ENCODE measurements around the gene HCRTR1. TPM values are rescaled to one million over a fixed set of nuclear protein-coding genes. Genes with fewer than 3 reads are reported as not detected.

The HCRTR1 gene
- total RNA-seq, 2 experiments from 2014 or later, result not detected

DNA sequence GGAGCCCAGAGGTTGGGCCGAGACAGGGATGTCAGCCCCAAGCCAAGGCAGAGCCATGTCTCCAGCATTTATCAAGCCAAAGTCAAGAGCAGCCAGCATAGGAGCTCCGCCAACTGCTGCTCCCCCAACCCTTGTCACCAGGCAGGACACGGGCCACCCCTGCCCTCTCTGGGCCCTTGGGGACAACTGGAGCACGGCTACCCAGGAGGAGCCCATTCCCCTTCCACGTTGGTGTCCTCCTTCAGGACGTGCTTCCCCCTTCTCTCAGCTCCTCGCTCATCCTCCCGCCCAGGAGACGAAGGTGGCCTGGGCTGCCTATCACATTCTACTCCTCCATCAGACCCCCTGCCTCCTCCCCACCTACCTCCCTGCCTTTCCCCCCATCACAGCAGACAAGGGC lies 47.0 kb downstream of the HCRTR1 start:
- Mint-ChIP-seq H3K4me1 (peaks cover 2% of the 10 kb centered on the region), H3K9me3 (ENCODE audit: low read depth) (no peaks in the 10 kb centered on the region), H3K27me3 (peaks cover 3% of the 10 kb centered on the region), H3K4me3 (no peak overlapping the region), H3K36me3 (ENCODE audit: low read depth) (no peaks in the 10 kb centered on the region), H3K27ac (no peak overlapping the region)
- ChIA-PET POLR2A (no interaction called here), CTCF (interaction anchor here (0.7 to 3.3 kb wide), 8 partner anchors 20 to 397 kb away, joined by 3 to 27 read pairs (median 4); partner anchors contain the start of gene PEF1)
- intact Hi-C loops (cut with DNase I, micrococcal nuclease), result loop anchor here (1.0 to 10.0 kb wide), 5 partner anchors 41 to 300 kb away; no protein-coding TSS in a partner anchor
- ATAC-seq (no peak), DNase-seq (no peak)

DNA sequence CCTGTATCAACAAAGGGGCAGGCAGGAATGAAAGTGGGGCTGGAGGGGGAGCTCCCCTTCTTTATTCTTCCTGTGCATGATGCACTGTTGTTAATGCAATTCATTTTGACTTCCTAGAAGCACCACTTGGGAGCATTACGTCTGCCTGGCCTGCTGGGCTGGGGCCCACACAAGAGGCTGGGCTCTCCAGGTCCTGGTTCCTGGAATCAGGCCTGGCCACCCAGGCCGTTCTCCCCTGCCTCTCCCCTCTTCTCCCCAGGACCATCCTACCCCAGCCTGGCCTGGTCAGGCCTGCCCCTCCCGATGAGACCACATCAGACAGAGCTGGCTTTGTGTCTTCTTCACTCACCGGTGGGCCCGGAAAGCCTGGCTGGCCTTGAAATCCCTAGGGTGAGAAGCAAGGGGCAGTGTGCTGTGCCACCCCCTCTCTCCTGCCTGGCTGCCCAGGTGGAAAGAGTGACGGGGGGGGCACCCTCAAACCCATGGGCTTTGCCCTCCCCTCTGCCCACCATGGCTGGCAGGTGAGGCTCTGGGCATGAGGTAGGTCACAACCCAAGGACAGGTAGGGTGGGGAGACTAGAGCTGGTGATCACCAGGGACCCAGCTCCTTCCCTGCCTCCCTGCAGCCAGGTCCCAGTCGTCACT lies 47.9 kb downstream of the HCRTR1 start:
- intact Hi-C loops (cut with DNase I, micrococcal nuclease), result loop anchor here in 1 of 2 experiments (10.0 kb wide), 1 partner anchor 299 kb away; no protein-coding TSS in a partner anchor
- POLR2A ChIA-PET, result no interaction called here
- DNase-seq (no peak), ATAC-seq (no peak)
- Mint-ChIP-seq H3K27me3 (peaks cover 8% of the 10 kb centered on the region), H3K4me3 (no peak overlapping the region), H3K27ac (no peak overlapping the region), H3K4me1 (peaks cover 8% of the 10 kb centered on the region), H3K9me3 (ENCODE audit: low read depth) (no peaks in the 10 kb centered on the region), H3K36me3 (ENCODE audit: low read depth) (no peaks in the 10 kb centered on the region)
- CTCF ChIA-PET, result interaction anchor here (0.6 to 3.3 kb wide), 5 partner anchors 46 to 484 kb away, joined by 3 to 27 read pairs (median 3); no protein-coding TSS in a partner anchor

GRCh38 chr1:31666263-31666963 lies 48.9 kb downstream of the HCRTR1 start:
- POLR2A ChIA-PET, result no interaction called here
- ATAC-seq (no peak), DNase-seq (no peak)
- peaks cover 8% of the 10 kb centered on the region for H3K4me1 Mint-ChIP-seq
- no peak overlapping the region for H3K4me3 Mint-ChIP-seq
- peaks cover 11% of the 10 kb centered on the region for H3K27me3 Mint-ChIP-seq
- intact Hi-C loops (cut with DNase I, micrococcal nuclease), result loop anchor here in 1 of 2 experiments (10.0 kb wide), 1 partner anchor 298 kb away; no protein-coding TSS in a partner anchor
- no peaks in the 10 kb centered on the region for H3K36me3 Mint-ChIP-seq (ENCODE audit: low read depth)
- CTCF ChIA-PET, result interaction anchor here (0.6 to 1.2 kb wide), 5 partner anchors 10 to 483 kb away, joined by 3 read pairs; no protein-coding TSS in a partner anchor
- H3K27ac Mint-ChIP-seq, result no peak overlapping the region
- H3K9me3 Mint-ChIP-seq (ENCODE audit: low read depth), result no peaks in the 10 kb centered on the region

GRCh38 chr1:31667065-31667785 lies 49.7 kb downstream of the HCRTR1 start:
- no peak for DNase-seq
- intact Hi-C loops (cut with DNase I, micrococcal nuclease), result loop anchor here in 1 of 2 experiments (10.0 kb wide), 1 partner anchor 298 kb away; no protein-coding TSS in a partner anchor
- CTCF ChIA-PET, result interaction anchor here (0.7 to 1.2 kb wide), 3 partner anchors 11 to 40 kb away, joined by 3 read pairs; no protein-coding TSS in a partner anchor

DNA sequence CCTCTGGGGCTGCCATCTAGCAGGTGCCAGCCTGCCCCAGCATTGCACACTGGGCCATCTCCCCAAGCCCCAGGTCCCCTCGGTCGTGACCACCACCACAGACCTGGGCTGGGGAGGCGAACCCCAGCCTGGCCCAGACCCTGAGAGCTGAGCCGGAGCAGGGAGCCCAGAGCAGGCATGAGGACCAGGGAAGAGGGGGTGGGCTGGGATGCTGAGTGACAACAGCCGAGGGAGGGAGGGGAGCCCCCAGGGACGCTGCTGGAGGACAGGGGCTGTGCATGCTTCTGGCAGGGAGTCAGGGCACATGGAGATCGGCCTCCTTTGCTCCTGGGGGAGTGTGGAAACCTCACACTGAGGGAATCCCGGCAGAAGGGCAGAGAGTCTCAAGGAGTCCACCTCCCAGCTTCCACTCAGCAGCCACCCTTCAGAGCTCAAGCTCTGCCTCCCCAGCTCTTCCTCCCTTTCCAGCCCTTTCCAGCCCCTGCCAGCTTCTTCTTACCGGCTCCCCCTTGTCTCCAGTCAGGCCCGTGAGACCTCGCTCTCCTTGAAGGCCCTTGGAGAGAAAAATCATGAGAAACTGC lies 50.9 kb downstream of the HCRTR1 start:
- Mint-ChIP-seq H3K4me1 (peaks cover 8% of the 10 kb centered on the region), H3K36me3 (ENCODE audit: low read depth) (no peaks in the 10 kb centered on the region), H3K9me3 (ENCODE audit: low read depth) (no peaks in the 10 kb centered on the region), H3K27me3 (peaks cover 11% of the 10 kb centered on the region), H3K4me3 (no peak overlapping the region), H3K27ac (no peak overlapping the region)
- ChIA-PET POLR2A (no interaction called here), CTCF (no interaction called here)
- DNase-seq, result no peak
- no peak for ATAC-seq
- intact Hi-C loops (cut with DNase I, micrococcal nuclease), result loop anchor here in 1 of 2 experiments (10.0 kb wide), 1 partner anchor 296 kb away; no protein-coding TSS in a partner anchor

More at GRCh38 chr1:31667065-31667785, 49.7 kb downstream of the HCRTR1 start:
- no peak overlapping the region for H3K4me3 Mint-ChIP-seq
- peaks cover 11% of the 10 kb centered on the region for H3K27me3 Mint-ChIP-seq
- no peaks in the 10 kb centered on the region for H3K9me3 Mint-ChIP-seq (ENCODE audit: low read depth)
- no peak for ATAC-seq
- H3K36me3 Mint-ChIP-seq (ENCODE audit: low read depth), result no peaks in the 10 kb centered on the region
- POLR2A ChIA-PET, result no interaction called here
- no peak overlapping the region for H3K27ac Mint-ChIP-seq
- peaks cover 8% of the 10 kb centered on the region for H3K4me1 Mint-ChIP-seq

- H3K27ac Mint-ChIP-seq, result no peak overlapping the region
- POLR2A ChIA-PET, result no interaction called here
- CTCF ChIA-PET, result interaction anchor here (0.8 to 1.2 kb wide), 4 partner anchors 25 to 119 kb away, joined by 3 to 5 read pairs (median 3); no protein-coding TSS in a partner anchor
- no peak for ATAC-seq
- H3K4me1 Mint-ChIP-seq, result peaks cover 8% of the 10 kb centered on the region
- no peak overlapping the region for H3K4me3 Mint-ChIP-seq
- no peak for DNase-seq
- peaks cover 11% of the 10 kb centered on the region for H3K27me3 Mint-ChIP-seq
- H3K36me3 Mint-ChIP-seq (ENCODE audit: low read depth), result no peaks in the 10 kb centered on the region
- H3K9me3 Mint-ChIP-seq (ENCODE audit: low read depth), result no peaks in the 10 kb centered on the region
- intact Hi-C loops (cut with DNase I, micrococcal nuclease), result loop anchor here in 1 of 2 experiments (10.0 kb wide), 1 partner anchor 295 kb away; no protein-coding TSS in a partner anchor
Observed at GRCh38 chr1:31669433-31669785, 51.9 kb downstream of the HCRTR1 start.

DNA sequence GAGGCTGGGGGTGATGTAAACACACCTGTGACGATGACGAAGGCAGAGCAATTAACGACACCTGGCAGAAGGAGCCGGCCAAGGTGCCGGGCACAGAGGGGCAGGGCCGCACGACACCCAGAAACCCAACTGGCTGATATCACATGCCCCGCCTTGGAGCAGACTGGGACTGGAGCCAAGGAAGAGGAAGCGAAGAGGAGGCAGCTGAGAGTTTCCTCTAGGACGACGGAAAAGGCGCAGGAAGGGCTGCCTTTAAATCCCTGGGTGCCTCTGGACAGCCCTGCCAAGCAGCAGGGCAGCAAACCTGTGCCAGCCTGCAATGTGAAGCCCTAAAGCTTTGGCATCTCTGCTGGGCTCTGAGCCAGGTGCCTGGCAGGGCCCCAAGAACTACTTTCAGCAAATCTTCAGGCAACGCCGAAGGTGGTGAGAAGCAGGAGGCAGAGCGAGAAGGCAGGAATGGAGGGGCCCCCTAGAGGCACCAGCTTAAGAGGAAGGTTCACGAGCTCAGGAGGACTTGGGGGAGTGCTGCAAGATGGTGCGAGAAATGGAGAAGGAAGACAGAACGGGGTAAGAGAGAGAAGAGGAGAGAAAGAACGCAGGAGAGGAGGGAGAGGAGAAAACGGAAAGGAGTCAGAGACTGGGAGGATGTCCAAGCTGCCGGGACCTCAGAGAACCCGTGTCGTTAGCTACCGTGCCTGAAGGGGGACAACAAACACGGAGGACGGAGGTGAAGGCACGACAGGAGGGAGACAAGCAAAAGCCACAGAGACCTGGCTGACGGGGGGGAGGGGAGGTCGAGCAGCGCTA lies 52.5 kb downstream of the HCRTR1 start:
- Mint-ChIP-seq H3K36me3 (ENCODE audit: low read depth) (no peaks in the 10 kb centered on the region), H3K27me3 (peaks cover 11% of the 10 kb centered on the region), H3K4me1 (peaks cover 8% of the 10 kb centered on the region), H3K27ac (no peak overlapping the region), H3K9me3 (ENCODE audit: low read depth) (no peaks in the 10 kb centered on the region), H3K4me3 (peak overlapping the region; percentile 3)
- peak; percentile 58 for ATAC-seq
- DNase-seq, result peak; percentile 39
- intact Hi-C loops (cut with DNase I, micrococcal nuclease), result loop anchor here in 1 of 2 experiments (10.0 kb wide), 1 partner anchor 295 kb away; no protein-coding TSS in a partner anchor
- POLR2A ChIA-PET, result no interaction called here
- CTCF ChIA-PET, result interaction anchor here (0.5 to 1.2 kb wide), 14 partner anchors 8 to 543 kb away, joined by 3 to 5 read pairs (median 3); no protein-coding TSS in a partner anchor

GRCh38 chr1:31670593-31670964 lies 53.1 kb downstream of the HCRTR1 start:
- Mint-ChIP-seq H3K36me3 (ENCODE audit: low read depth) (no peaks in the 10 kb centered on the region), H3K4me3 (no peak overlapping the region), H3K27me3 (peaks cover 11% of the 10 kb centered on the region), H3K27ac (no peak overlapping the region), H3K9me3 (ENCODE audit: low read depth) (no peaks in the 10 kb centered on the region), H3K4me1 (peaks cover 8% of the 10 kb centered on the region)
- DNase-seq (no peak), ATAC-seq (no peak)
- ChIA-PET POLR2A (no interaction called here), CTCF (interaction anchor here (0.6 to 1.2 kb wide), 12 partner anchors 8 to 544 kb away, joined by 3 to 5 read pairs (median 3); no protein-coding TSS in a partner anchor)
- intact Hi-C loops (cut with DNase I, micrococcal nuclease), result no loop called here

- Mint-ChIP-seq H3K27ac (no peak overlapping the region), H3K9me3 (ENCODE audit: low read depth) (no peaks in the 10 kb centered on the region), H3K4me3 (no peak overlapping the region), H3K36me3 (ENCODE audit: low read depth) (no peaks in the 10 kb centered on the region), H3K27me3 (peaks cover 11% of the 10 kb centered on the region), H3K4me1 (peaks cover 8% of the 10 kb centered on the region)
- ATAC-seq, result no peak
- POLR2A ChIA-PET, result no interaction called here
- CTCF ChIA-PET, result interaction anchor here (0.6 kb wide), 1 partner anchor 116 kb away, joined by 3 read pairs; no protein-coding TSS in a partner anchor
- DNase-seq, result no peak
- intact Hi-C loops (cut with DNase I, micrococcal nuclease), result no loop called here
Observed at GRCh38 chr1:31671147-31671546, 53.7 kb downstream of the HCRTR1 start.

DNA sequence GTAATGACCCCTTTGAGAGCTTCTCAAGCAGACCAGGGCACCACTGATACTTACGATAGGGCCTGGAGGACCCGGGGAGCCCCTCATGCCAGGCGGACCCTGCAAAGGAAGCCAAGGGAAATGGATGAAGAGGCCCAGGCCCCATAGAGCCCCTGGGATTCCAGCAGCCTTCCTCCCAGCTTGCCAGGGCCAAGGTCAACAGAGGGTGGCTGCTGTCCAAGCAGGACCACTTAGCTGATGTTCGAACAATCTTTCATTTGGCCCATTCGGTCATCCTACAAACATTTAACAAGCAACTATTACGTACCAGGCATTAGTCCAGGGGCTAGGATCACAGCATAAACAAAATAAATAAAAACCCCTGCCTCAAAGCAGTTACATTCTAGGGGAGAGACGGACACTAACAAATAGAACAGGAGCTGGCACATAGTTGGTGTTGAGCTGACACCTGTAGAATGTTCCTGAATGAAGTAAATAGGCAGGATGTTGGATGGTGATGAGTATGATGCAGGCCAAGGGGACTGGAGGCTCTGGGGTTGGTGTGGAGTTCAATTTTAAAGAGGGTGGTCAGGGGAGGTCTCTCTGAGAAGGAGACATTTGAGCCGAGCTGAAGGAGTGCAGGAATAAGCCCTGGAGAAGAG lies 54.2 kb downstream of the HCRTR1 start:
- ChIA-PET CTCF (interaction anchor here (0.6 kb wide), 1 partner anchor 116 kb away, joined by 3 read pairs; no protein-coding TSS in a partner anchor), POLR2A (no interaction called here)
- H3K9me3 Mint-ChIP-seq (ENCODE audit: low read depth), result no peaks in the 10 kb centered on the region
- H3K27me3 Mint-ChIP-seq, result peaks cover 11% of the 10 kb centered on the region
- intact Hi-C loops (cut with DNase I, micrococcal nuclease), result no loop called here
- peaks cover 8% of the 10 kb centered on the region for H3K4me1 Mint-ChIP-seq
- no peak overlapping the region for H3K4me3 Mint-ChIP-seq
- DNase-seq, result no peak
- H3K27ac Mint-ChIP-seq, result no peak overlapping the region
- H3K36me3 Mint-ChIP-seq (ENCODE audit: low read depth), result no peaks in the 10 kb centered on the region
- ATAC-seq, result no peak
